HL-60/S4 treated with phorbol 12-myristate 13-acetate at 8.2 ng/mL for 4 days and 3 days (cell line): ENCODE results near the gene DLL3.

Source experiments
- in situ Hi-C: fragments of 300-500 bp; cut with MboI; formaldehyde crosslinking; loops from 2 replicates; pipeline ENCODE4 v1.15.0; 2022; ENCODE audit warnings: low sequenced_read_pairs

Gene DLL3

GRCh38 chr19:39515551-39516191, 16.9 kb downstream of the DLL3 start:
- in situ Hi-C loops: no loop called here

- in situ Hi-C loops: no loop called here
These were observed 17.5 kb downstream of the DLL3 start for GRCh38 chr19:39516270-39516669.

- in situ Hi-C loops: no loop called here
These were observed 18.7 kb downstream of the DLL3 start for GRCh38 chr19:39517432-39517831.

DNA sequence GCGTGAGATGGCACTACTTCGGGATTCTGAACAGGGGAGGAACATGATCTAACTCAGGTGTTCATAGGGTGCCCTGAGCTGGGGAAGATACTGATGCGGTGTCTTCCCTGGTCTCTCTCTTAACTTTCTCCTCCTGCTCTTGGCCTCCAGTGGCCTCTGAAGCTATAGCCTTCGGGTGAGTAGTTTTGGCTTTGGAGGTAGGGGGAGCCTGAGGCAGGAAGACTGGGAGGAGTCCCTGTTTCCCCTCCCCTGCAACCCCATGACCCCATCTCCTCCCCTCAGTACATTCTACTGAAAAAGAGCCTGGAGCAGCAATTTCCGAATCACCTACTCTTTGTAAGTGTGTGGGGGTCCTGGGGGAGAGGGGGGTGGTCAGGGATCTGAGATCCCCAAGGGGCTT, 19.7 kb downstream of the DLL3 start:
- in situ Hi-C loops: no loop called here

- in situ Hi-C loops: no loop called here
These were observed 20.2 kb downstream of the DLL3 start for GRCh38 chr19:39518975-39519374.

GRCh38 chr19:39520541-39521484, 22.1 kb downstream of the DLL3 start:
- in situ Hi-C loops: no loop called here

GRCh38 chr19:39524495-39524894, 25.7 kb downstream of the DLL3 start:
- in situ Hi-C loops: no loop called here

GRCh38 chr19:39525205-39525604, 26.5 kb downstream of the DLL3 start:
- in situ Hi-C loops: loop anchor here (25.0 kb wide), 1 partner anchor 413 kb away; no protein-coding TSS in a partner anchor

GRCh38 chr19:39531834-39532232, 33.1 kb downstream of the DLL3 start:
- in situ Hi-C loops: loop anchor here (25.0 kb wide), 1 partner anchor 420 kb away; no protein-coding TSS in a partner anchor

DNA sequence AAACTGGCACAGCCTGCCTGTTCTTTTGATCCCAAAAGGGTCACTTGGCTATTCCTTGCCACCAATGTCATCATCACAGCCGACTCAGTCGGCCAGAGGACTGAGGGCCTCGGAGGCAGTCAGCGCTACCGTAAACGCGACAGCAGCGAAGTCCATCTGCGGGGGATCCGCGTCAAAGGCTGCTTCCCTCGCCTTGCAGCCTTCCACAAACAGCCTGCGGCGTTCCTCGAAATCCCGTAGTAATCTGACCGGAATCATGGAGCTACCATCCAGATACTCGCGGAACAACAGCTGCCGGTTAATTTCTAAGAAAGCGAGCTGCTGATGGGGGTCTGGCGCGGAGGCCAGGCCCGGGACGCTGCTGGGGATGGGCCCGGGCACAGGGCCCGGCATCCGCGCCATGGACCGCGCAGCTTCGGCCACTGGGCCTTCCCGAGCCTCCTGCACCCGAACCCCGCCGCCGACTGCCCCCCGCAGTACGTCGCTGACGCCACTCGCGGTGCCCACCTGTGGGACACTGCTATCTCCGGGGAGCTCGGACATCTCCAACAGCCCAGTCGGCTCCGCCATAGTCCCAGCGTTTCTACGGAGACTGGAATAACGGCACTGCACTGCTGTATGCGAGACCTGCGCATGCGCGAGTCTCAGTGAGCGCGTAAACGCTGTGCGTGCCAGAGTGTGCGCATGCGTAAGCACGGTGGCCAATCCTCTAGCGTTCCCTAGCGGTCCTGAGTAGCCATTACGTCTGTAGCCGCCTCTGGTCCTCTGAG, 33.7 kb downstream of the DLL3 start, which contains the start of gene EID2B:
Gene EID2B (minus strand): TSS at position 620 of the 770 bp plus-strand sequence. CDS start 50 bp downstream, at position 570.
- in situ Hi-C loops: loop anchor here (25.0 kb wide), 1 partner anchor 420 kb away; no protein-coding TSS in a partner anchor

- in situ Hi-C loops: loop anchor here (25.0 kb wide), 1 partner anchor 421 kb away; no protein-coding TSS in a partner anchor
These were observed 34.3 kb downstream of the DLL3 start for GRCh38 chr19:39533003-39533512.

- in situ Hi-C loops: loop anchor here (25.0 kb wide), 1 partner anchor 421 kb away; no protein-coding TSS in a partner anchor
These were observed 35.0 kb downstream of the DLL3 start for GRCh38 chr19:39533791-39534190.

GRCh38 chr19:39539165-39539517, 40.4 kb downstream of the DLL3 start:
- in situ Hi-C loops: loop anchor here (25.0 kb wide), 1 partner anchor 427 kb away; no protein-coding TSS in a partner anchor

GRCh38 chr19:39539518-39540332, 41.0 kb downstream of the DLL3 start, which contains the start of gene EID2:
Gene EID2, minus strand, starts transcription at chr19:39540161. Its CDS starts 82 bp downstream, at chr19:39540079.
- in situ Hi-C loops: loop anchor here (25.0 kb wide), 1 partner anchor 427 kb away; no protein-coding TSS in a partner anchor

DNA sequence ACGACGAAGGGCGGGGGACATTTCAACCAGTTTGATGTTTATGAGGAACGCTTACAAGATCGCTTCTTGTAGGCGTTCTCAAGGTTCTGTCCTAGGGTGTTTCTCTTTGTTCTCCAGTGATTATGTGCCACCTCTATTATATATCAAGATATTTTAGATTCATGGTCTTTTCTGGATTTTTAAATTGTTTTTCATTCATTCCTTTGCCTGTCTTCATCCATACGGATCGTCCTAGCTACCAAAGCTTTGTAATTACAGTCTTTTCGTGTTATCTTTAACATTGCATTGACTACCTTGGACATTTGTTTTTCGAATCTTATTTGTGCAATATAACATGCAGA, 41.6 kb downstream of the DLL3 start:
- in situ Hi-C loops: loop anchor here (25.0 kb wide), 1 partner anchor 428 kb away; no protein-coding TSS in a partner anchor

DNA sequence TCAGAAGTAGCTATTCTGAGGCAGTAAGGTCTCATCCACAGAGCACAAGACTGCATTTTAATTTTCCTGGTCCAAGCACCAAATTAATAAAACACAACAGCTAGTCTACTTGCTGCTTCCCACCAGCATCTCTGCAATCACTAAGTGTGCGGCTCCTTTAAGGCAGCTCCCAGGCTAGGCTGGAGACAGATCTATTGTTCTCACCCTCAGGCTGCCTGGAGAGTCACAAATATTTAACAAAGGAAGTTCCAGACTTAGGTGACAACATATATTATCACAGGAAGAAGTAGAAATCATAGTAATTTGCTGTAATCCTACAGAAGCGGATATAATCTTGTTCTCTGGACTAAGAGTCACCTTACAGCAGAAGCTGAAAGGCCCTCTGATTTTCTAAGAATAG, 43.5 kb downstream of the DLL3 start:
- in situ Hi-C loops: loop anchor here (25.0 kb wide), 1 partner anchor 430 kb away; no protein-coding TSS in a partner anchor

GRCh38 chr19:39543477-39543857, 44.7 kb downstream of the DLL3 start:
- in situ Hi-C loops: loop anchor here (25.0 kb wide), 1 partner anchor 431 kb away; no protein-coding TSS in a partner anchor

DNA sequence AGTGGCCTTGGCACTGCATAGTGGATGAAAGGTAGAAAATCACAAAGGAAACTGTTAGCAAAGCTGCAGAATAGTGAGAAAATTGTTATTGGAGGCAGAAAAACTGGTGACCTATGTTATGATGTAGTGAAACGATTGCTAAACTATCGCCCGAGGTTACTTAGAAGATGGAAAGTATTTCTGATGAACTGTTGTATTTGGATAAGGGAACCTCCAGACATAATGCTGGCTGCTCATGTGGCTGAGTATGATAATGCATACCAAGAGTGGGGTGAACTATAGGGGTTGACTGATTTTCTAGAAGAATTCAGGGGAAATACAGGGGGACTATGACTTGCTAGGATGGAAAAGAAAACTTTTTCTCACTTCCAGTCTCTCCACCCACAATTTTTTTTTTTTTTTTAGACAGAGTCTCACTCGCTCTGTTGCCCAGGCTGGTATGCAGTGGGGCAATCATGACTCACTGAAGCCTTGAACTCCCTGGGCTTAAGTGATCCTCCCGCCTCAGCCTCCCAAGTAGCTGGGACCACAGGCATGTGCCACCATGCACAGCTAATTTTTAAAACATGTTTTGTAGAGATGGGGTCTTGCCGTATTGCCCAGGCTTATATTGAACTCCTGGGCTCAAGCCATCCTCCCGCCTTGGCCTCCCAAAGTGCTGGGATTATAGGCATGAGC, 45.6 kb downstream of the DLL3 start:
- in situ Hi-C loops: loop anchor here (25.0 kb wide), 1 partner anchor 432 kb away; no protein-coding TSS in a partner anchor

DNA sequence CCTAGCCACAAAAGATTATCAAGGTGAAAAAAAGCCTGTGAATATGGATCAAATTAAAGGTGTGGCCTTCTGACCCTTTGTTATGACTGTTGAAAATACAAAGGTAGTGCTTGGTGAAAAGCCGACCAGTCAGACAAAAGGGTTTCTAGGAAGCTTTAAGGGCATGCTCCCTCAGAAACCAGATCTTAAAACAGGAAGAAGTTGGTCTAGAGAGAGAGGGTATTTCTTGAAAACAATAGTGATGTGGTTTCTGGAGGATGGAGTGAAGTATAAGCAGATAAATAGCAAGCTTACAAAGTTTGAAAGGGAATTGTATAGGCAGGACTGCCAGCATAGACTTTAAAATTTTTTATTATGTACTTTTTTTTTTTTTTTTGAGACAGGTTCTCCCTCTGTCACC, 46.2 kb downstream of the DLL3 start:
- in situ Hi-C loops: loop anchor here (25.0 kb wide), 1 partner anchor 433 kb away; no protein-coding TSS in a partner anchor
